ENCODE measurements around the gene CREB5.

DNA sequence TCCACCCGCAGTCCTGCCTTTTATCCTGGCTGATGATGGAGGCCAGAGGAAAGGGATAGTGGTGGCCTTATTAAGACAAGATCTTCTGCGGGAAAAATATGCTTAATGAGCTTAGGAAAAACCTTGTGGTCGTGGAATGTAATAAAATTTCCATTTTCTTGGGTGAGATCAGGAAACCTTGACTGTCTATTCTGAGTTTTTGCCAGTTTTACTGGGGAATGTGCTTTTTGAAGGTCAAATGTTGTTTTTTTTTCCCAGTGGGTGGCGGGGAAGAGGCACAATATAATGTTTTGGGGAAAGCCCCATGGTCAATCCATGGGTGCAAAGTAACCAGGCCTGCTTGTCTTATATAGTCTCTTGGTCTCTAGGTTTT is 118.5 kb downstream of the CREB5 start:
- TF ChIP-seq, protein P1, sequence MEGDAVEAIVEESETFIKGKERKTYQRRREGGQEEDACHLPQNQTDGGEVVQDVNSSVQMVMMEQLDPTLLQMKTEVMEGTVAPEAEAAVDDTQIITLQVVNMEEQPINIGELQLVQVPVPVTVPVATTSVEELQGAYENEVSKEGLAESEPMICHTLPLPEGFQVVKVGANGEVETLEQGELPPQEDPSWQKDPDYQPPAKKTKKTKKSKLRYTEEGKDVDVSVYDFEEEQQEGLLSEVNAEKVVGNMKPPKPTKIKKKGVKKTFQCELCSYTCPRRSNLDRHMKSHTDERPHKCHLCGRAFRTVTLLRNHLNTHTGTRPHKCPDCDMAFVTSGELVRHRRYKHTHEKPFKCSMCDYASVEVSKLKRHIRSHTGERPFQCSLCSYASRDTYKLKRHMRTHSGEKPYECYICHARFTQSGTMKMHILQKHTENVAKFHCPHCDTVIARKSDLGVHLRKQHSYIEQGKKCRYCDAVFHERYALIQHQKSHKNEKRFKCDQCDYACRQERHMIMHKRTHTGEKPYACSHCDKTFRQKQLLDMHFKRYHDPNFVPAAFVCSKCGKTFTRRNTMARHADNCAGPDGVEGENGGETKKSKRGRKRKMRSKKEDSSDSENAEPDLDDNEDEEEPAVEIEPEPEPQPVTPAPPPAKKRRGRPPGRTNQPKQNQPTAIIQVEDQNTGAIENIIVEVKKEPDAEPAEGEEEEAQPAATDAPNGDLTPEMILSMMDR (conservative IDR thresholded peaks at IDR 0.05; ENCODE audit: low read depth, low read length) = no peak
- TF ChIP-seq EZH2 (IDR thresholded peaks at IDR 0.05; ENCODE audit: low read length, unreplicated experiment) (no peak), EZH2phosphoT487 (IDR thresholded peaks at IDR 0.05; ENCODE audit: borderline replicate concordance, low read length) (no peak)

All from PC-3 (cell line).